HG03469 (cell line): Measurements from ENCODE around the gene GXYLT2.
"Not testable (repeated sequence)": the region's sequence is repeated elsewhere in the genome, so short reads cannot be mapped to it uniquely, and the experiment has no call there.

Experiments used
- ATAC-seq: cut with Tn5 transposase; IDR thresholded peaks from one replicate; pipeline ENCODE4 v1.9.1; 2021; ENCODE audit warnings: mild to moderate bottlenecking, moderate library complexity, moderate number of reproducible peaks; ENCODE audit not compliant: unreplicated experiment

The GXYLT2 gene

GRCh38 chr3:72972706-72973030 lies 84.8 kb downstream of the GXYLT2 start:
- no peak for ATAC-seq

GRCh38 chr3:72973031-72973723 lies 85.3 kb downstream of the GXYLT2 start:
- ATAC-seq, result no peak

GRCh38 chr3:72973786-72974185 lies 85.9 kb downstream of the GXYLT2 start:
- no peak for ATAC-seq

GRCh38 chr3:72974956-72975355 lies 87.1 kb downstream of the GXYLT2 start:
- ATAC-seq, result no peak

GRCh38 chr3:72976281-72976741 lies 88.5 kb downstream of the GXYLT2 start:
- ATAC-seq, result no peak

- peak; percentile 54 for ATAC-seq
Observed at GRCh38 chr3:72977060-72977808, 89.4 kb downstream of the GXYLT2 start.

- ATAC-seq, result no peak
Observed at GRCh38 chr3:72982609-72983366, 94.9 kb downstream of the GXYLT2 start.

GRCh38 chr3:72985576-72985975 lies 97.7 kb downstream of the GXYLT2 start:
- no peak for ATAC-seq

GRCh38 chr3:72990701-72991395 lies 103.0 kb downstream of the GXYLT2 start:
- no peak for ATAC-seq

GRCh38 chr3:72991522-72991921 lies 103.7 kb downstream of the GXYLT2 start:
- no peak for ATAC-seq

- no peak for ATAC-seq
Observed at GRCh38 chr3:72993391-72993790, 105.5 kb downstream of the GXYLT2 start.

GRCh38 chr3:72995337-72995736 lies 107.5 kb downstream of the GXYLT2 start:
- ATAC-seq, result no peak

- no peak for ATAC-seq
Observed at GRCh38 chr3:72996121-72996472, 108.3 kb downstream of the GXYLT2 start.

GRCh38 chr3:72996473-72997333 lies 108.9 kb downstream of the GXYLT2 start, which contains the start of gene PPP4R2:
Gene PPP4R2, plus strand, starts transcription at chr3:72996811. Its CDS starts 227 bp downstream, at chr3:72997038.
- peak; percentile 83 for ATAC-seq

- no peak for ATAC-seq
Observed at GRCh38 chr3:72997421-72997961, 109.6 kb downstream of the GXYLT2 start.

GRCh38 chr3:72998466-72998865 lies 110.6 kb downstream of the GXYLT2 start:
- ATAC-seq, result no peak

- no peak for ATAC-seq
Observed at GRCh38 chr3:72999951-73000350, 112.1 kb downstream of the GXYLT2 start.

- not testable (repeated sequence) for ATAC-seq
Observed at GRCh38 chr3:73003050-73003449, 115.2 kb downstream of the GXYLT2 start.

- ATAC-seq, result no peak
Observed at GRCh38 chr3:73004316-73004715, 116.5 kb downstream of the GXYLT2 start.
